ENCODE measurements around the gene EXOC6B. TPM values are rescaled to one million over a fixed set of nuclear protein-coding genes. Genes with fewer than 3 reads are reported as not detected.

The EXOC6B gene
- total RNA-seq, 4 donors from 2014 or later, result 54.0 to 121 (median 78.7) TPM

DNA sequence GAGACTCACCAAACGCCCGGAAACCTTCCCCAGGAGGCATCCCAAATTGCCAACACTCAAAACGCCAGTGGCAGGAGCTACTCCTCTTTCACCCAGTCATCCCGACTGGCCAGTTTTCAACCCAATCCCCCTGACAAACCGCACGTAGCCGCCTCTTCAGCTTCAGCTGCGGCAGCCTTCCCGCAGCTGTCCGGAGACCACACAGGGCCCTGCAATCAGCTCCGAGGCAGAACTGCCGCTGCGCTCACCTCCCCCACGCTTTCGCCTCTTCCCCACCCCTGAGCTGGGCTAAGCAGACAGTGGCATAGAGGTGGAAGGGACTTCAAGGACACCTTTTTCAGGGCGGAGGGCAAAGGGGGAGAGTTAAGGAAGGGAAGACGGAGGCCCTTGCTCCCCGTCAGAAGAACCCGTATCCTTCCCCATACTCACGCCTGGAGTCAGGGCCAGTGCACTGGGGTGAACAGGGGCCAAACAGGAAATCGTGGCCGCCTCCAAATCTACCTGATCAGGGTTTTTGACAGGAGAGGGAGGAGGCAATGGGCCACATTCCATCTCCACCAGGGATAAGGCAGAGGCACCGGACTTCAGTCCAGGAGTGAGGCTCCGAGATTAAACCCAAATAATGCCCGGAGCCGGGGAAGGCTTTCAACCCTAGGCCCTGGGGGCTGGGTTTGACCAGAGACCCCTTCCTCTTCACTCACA lies 695.0 kb downstream of the EXOC6B start:
- Histone ChIP-seq H3K36me3 (peaks cover 24% of the 10 kb centered on the region), H3K4me3 (no peak overlapping the region), H3K27me3 (no peaks in the 10 kb centered on the region), H3K4me1 (peaks cover 9% of the 10 kb centered on the region), H3K27ac (no peak overlapping the region), H3K9me3 (no peaks in the 10 kb centered on the region)
- TF ChIP-seq POLR2AphosphoS5 (IDR thresholded peaks at IDR 0.05) (no peak), POLR2A (IDR thresholded peaks at IDR 0.05) (no peak), EP300 (IDR thresholded peaks at IDR 0.05) (no peak)
- TF ChIP-seq, protein P1, sequence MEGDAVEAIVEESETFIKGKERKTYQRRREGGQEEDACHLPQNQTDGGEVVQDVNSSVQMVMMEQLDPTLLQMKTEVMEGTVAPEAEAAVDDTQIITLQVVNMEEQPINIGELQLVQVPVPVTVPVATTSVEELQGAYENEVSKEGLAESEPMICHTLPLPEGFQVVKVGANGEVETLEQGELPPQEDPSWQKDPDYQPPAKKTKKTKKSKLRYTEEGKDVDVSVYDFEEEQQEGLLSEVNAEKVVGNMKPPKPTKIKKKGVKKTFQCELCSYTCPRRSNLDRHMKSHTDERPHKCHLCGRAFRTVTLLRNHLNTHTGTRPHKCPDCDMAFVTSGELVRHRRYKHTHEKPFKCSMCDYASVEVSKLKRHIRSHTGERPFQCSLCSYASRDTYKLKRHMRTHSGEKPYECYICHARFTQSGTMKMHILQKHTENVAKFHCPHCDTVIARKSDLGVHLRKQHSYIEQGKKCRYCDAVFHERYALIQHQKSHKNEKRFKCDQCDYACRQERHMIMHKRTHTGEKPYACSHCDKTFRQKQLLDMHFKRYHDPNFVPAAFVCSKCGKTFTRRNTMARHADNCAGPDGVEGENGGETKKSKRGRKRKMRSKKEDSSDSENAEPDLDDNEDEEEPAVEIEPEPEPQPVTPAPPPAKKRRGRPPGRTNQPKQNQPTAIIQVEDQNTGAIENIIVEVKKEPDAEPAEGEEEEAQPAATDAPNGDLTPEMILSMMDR (IDR thresholded peaks at IDR 0.05), result no peak
- peak; percentile 49 to 74 for DNase-seq (ENCODE audit: low spot score in 2 of 2)
- WGBS, result 80% methylated on average over 23 of the region's 26 CpGs

DNA sequence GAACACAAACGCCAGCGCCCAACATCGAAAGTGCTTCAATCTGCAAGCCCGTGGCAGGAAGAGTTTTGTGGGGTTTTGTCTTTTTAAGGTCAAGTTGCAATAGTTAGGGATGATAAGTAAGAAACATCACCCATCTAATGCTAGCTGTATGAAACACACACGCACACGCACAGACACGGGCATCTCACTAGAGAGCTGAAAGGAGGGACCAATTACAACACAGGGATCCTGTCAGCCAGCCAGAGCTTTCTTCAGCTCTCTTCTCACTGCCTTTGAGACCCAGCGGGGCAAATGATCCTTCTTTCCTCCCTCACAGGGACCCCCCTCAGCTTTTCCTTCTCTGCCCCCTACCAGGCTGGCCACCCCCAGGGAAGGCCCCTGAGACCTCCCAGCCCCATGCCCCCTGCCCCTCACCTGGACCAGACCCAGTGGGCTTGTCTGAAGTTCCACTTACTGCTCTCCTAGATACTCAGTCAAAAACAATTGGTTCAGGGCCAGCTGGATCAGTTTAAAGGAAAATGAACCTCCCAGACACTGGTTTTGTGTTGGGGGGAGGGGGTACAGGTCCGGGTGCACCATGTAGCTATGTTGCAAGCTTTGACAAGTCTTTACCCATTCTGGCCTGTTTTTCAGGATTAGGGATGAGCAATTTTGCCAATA lies 696.0 kb downstream of the EXOC6B start:
- peaks cover 9% of the 10 kb centered on the region for H3K4me1 ChIP-seq
- H3K27ac ChIP-seq, result no peak overlapping the region
- H3K36me3 ChIP-seq, result peaks cover 21% of the 10 kb centered on the region
- no peaks in the 10 kb centered on the region for H3K9me3 ChIP-seq
- H3K4me3 ChIP-seq, result no peak overlapping the region
- TF ChIP-seq POLR2A (IDR thresholded peaks at IDR 0.05) (no peak), POLR2AphosphoS5 (IDR thresholded peaks at IDR 0.05) (no peak), EP300 (IDR thresholded peaks at IDR 0.05) (no peak)
- TF ChIP-seq, protein P1 (IDR thresholded peaks at IDR 0.05), result no peak
- no peaks in the 10 kb centered on the region for H3K27me3 ChIP-seq
- 68% methylated on average over 9 of the region's 9 CpGs for WGBS
- peak; percentile 55 to 62 for DNase-seq (ENCODE audit: low spot score in 2 of 2)

DNA sequence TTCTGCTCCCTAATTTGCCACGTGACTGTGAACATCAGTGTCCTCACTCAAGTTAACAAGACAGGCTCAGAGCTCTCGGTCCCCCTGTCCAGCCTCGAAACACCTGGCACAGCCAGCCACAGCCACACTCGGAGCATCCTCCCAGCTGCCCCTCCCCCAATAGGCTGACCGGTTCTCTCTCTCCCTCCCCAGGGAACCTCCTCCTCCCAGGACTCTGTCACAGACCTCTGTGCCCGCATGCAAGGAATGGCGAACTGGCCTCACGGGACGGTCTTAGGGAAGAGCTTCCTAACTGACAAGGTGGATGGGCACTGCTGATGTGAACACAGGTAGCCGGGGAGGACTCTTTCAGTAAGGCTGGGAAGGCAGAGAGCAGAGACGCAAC lies 697.0 kb downstream of the EXOC6B start:
- no peak for TF ChIP-seq POLR2AphosphoS5 (IDR thresholded peaks at IDR 0.05)
- no peak for TF ChIP-seq EP300 (IDR thresholded peaks at IDR 0.05)
- TF ChIP-seq, protein P1 (IDR thresholded peaks at IDR 0.05), result no peak
- TF ChIP-seq POLR2A (IDR thresholded peaks at IDR 0.05), result no peak
- peaks cover 14% of the 10 kb centered on the region for H3K36me3 ChIP-seq
- WGBS, result 77% methylated on average over 10 of the region's 11 CpGs
- H3K27me3 ChIP-seq, result no peaks in the 10 kb centered on the region
- H3K27ac ChIP-seq, result no peak overlapping the region
- H3K4me3 ChIP-seq, result no peak overlapping the region
- peaks cover 9% of the 10 kb centered on the region for H3K4me1 ChIP-seq
- peak; percentile 48 to 72 for DNase-seq (ENCODE audit: low spot score in 2 of 2)
- no peaks in the 10 kb centered on the region for H3K9me3 ChIP-seq

DNA sequence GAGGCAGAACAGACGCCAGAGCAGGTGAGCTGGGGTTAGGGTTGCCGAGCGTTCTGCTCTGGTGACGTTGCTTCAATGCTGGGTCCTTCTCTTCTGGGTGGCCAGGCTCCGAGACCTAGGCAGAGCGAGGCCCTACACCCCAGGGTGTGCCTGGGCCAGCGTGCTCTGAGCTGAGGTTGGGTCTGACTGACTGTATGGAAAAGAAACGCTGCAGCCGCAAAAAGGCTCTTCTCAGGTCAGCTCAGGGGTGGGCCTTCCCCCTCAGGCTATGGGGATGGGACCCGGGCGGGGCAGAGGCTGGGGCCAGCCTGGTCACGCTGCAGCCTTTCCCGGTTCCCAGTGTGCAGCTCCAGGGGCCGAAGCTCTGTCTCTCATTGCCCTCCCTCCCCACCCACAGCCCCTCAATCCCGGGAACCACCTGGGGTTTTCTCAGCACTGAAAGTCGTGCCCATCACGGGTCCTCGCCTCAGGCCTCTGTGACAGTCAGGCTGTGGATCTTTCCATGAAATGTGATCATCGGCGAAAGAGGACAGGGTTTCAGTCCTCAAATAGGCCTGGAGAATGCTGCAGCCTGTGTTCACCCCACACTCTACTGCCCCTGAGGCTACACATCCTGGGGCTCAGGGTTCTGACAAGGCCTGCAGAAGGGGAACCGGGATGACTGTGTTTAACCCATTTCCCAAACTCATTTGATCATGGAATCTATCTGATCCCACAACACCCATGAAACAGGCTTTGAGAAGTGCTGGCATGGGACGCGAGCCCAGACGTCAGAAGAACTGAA lies 697.6 kb downstream of the EXOC6B start:
- H3K4me1 ChIP-seq, result peaks cover 9% of the 10 kb centered on the region

More for the DNA sequence above, 697.6 kb downstream of the EXOC6B start:
- no peaks in the 10 kb centered on the region for H3K27me3 ChIP-seq
- no peaks in the 10 kb centered on the region for H3K9me3 ChIP-seq
- peak; percentile 36 to 67 for DNase-seq (ENCODE audit: low spot score in 2 of 2)
- 75% methylated on average over 12 of the region's 24 CpGs for WGBS
- no peak overlapping the region for H3K27ac ChIP-seq
- H3K4me3 ChIP-seq, result no peak overlapping the region
- peaks cover 8% of the 10 kb centered on the region for H3K36me3 ChIP-seq
- TF ChIP-seq, protein P1 (IDR thresholded peaks at IDR 0.05), result no peak
- TF ChIP-seq POLR2A (IDR thresholded peaks at IDR 0.05) (no peak), POLR2AphosphoS5 (IDR thresholded peaks at IDR 0.05) (no peak), EP300 (IDR thresholded peaks at IDR 0.05) (no peak)

All from suprapubic skin (tissue), 4 donors.